Calu3 (cell line): ENCODE measurements around the gene CLIC3. TPM values are rescaled to one million over a fixed set of nuclear protein-coding genes. Genes with fewer than 3 reads are reported as not detected.

ENCODE experiments used
- BruUV-seq: library from RNA; stranded (reverse); fragments of 400-500 nt; replicated peaks from 2 replicates; lab custom pipeline; 2021; lab: Mats Ljungman, UMichigan
- CTCF ChIA-PET: fragments of 300-600 bp; sonication (Branson Sonifier 250); formaldehyde crosslinking; loops from one replicate; lab custom pipeline; 2022; ENCODE audit warnings: antibody characterized with exemption; lab: Charles Lee
- DNase-seq: peaks from one replicate; pipeline ENCODE4 v3.0.0; 2022
- H3K27ac Mint-ChIP-seq: one replicate; pipeline ENCODE4 v1.8.0; 2022; ENCODE audit warnings: mixed read lengths; ENCODE audit not compliant: unreplicated experiment
- H3K27me3 Mint-ChIP-seq: one replicate; pipeline ENCODE4 v1.8.0; 2022; ENCODE audit warnings: mixed read lengths; ENCODE audit not compliant: unreplicated experiment
- H3K36me3 Mint-ChIP-seq: one replicate; pipeline ENCODE4 v1.8.0; 2022; ENCODE audit warnings: mild to moderate bottlenecking, moderate library complexity, mixed read lengths; ENCODE audit not compliant: insufficient read depth, unreplicated experiment
- H3K4me1 Mint-ChIP-seq: one replicate; pipeline ENCODE4 v1.8.0; 2022; ENCODE audit warnings: mild to moderate bottlenecking, low read depth, mixed read lengths; ENCODE audit not compliant: unreplicated experiment
- H3K4me3 Mint-ChIP-seq: one replicate; pipeline ENCODE4 v1.8.0; 2022; ENCODE audit warnings: mild to moderate bottlenecking, low read depth, moderate library complexity, mixed read lengths; ENCODE audit not compliant: unreplicated experiment
- H3K9me3 Mint-ChIP-seq: one replicate; pipeline ENCODE4 v1.8.0; 2022; ENCODE audit warnings: low read depth, mixed read lengths; ENCODE audit not compliant: unreplicated experiment
- intact Hi-C: fragments of 100-400 bp; cut with micrococcal nuclease; formaldehyde crosslinking; loops from one replicate; pipeline ENCODE4 v1.10.0; 2022; ENCODE audit not compliant: unreplicated experiment
- total RNA-seq: library from RNA; stranded (reverse); gene quantifications from 2 replicates; pipeline ENCODE4 v1.2.3, GENCODE V29; 2022
- TF ChIP-seq, protein P1 (sequence below): fragments of 200-600 bp; IDR thresholded peaks from one replicate; pipeline ENCODE4 v1.8.0; 2022; ENCODE audit warnings: antibody characterized with exemption; ENCODE audit not compliant: unreplicated experiment

The CLIC3 gene
- total RNA-seq, 1 experiment from 2014 or later = 0.35 TPM

DNA sequence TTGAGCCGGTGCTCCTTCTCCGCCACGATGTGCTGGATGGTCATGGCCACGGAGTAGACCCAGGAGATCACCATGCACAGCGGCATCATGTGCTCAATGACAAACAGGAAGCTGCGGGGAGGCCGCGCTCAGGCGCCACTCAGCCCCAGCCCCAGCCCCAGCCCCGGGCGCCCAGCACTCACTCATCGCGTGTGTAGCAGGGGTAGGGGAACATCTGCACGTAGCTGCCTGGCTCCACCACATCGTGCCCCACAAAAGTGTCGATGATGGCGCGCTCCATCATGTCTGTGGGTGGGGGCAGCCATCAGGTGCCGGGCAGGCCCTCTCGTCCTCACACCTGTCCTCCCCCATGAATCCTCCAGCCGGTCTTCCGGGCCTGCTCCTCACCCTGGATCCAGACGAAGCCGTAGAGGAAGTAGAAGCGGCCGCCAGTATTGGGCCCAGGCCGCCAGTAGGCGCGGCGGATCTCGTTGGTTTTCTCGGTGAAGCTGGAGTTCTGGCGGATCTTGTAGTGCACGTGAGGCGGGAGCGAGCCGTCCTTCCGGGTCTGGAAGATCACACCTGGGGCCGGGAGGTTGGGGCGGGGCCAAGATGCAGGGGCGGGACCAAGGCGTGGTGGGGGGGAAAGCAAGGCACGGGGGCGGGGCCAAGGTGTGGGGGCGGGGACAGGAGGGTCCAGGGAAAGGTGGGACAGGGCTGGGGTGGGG lies 21.6 kb upstream of the CLIC3 start:
- BruUV-seq = no TSS peak
- TF ChIP-seq, protein P1, sequence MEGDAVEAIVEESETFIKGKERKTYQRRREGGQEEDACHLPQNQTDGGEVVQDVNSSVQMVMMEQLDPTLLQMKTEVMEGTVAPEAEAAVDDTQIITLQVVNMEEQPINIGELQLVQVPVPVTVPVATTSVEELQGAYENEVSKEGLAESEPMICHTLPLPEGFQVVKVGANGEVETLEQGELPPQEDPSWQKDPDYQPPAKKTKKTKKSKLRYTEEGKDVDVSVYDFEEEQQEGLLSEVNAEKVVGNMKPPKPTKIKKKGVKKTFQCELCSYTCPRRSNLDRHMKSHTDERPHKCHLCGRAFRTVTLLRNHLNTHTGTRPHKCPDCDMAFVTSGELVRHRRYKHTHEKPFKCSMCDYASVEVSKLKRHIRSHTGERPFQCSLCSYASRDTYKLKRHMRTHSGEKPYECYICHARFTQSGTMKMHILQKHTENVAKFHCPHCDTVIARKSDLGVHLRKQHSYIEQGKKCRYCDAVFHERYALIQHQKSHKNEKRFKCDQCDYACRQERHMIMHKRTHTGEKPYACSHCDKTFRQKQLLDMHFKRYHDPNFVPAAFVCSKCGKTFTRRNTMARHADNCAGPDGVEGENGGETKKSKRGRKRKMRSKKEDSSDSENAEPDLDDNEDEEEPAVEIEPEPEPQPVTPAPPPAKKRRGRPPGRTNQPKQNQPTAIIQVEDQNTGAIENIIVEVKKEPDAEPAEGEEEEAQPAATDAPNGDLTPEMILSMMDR = no peak
- CTCF ChIA-PET = interaction anchor here (0.5 to 1.0 kb wide), 3 partner anchors 12 to 256 kb away, joined by 3 to 5 read pairs (median 3); no protein-coding TSS in a partner anchor
- no peaks in the 10 kb centered on the region for H3K27me3 Mint-ChIP-seq
- no peak overlapping the region for H3K27ac Mint-ChIP-seq
- H3K36me3 Mint-ChIP-seq = peaks cover 18% of the 10 kb centered on the region
- H3K9me3 Mint-ChIP-seq = no peaks in the 10 kb centered on the region
- no peaks in the 10 kb centered on the region for H3K4me1 Mint-ChIP-seq
- intact Hi-C loops = no loop called here
- DNase-seq = no peak
- no peak overlapping the region for H3K4me3 Mint-ChIP-seq

DNA sequence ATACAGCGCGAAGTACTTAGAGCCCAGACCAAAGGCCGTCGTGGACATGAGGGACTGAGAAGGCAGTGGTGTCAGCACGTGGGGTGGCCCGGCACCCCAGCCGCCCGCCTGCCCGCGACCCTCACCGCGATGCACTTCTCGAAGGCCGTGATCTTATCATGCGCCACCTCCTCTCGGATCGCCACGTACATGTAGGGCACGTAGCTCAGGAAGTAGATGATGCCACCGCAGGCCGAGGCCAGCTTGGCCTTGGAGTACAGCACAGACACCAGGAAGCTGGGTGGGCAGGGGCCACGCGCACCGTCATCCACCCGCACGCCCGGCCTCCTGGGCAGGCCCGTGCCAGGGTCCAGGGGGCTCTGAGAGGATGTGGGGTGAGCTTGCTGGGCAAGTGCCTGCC lies 20.7 kb upstream of the CLIC3 start:
- CTCF ChIA-PET = interaction anchor here (1.0 kb wide), 1 partner anchor 12 kb away, joined by 3 read pairs; no protein-coding TSS in a partner anchor
- TF ChIP-seq, protein P1 = no peak
- Mint-ChIP-seq H3K27me3 (no peaks in the 10 kb centered on the region), H3K4me3 (no peak overlapping the region), H3K4me1 (no peaks in the 10 kb centered on the region), H3K27ac (no peak overlapping the region), H3K36me3 (peaks cover 15% of the 10 kb centered on the region), H3K9me3 (no peaks in the 10 kb centered on the region)
- DNase-seq = no peak
- no TSS peak for BruUV-seq
- intact Hi-C loops = no loop called here

GRCh38 chr9:137016436-137016835 lies 20.1 kb upstream of the CLIC3 start:
- TF ChIP-seq, protein P1 = no peak
- Mint-ChIP-seq H3K36me3 (peaks cover 14% of the 10 kb centered on the region), H3K27me3 (no peaks in the 10 kb centered on the region), H3K9me3 (no peaks in the 10 kb centered on the region), H3K4me3 (no peak overlapping the region), H3K4me1 (no peaks in the 10 kb centered on the region), H3K27ac (no peak overlapping the region)
- DNase-seq = no peak
- BruUV-seq = no TSS peak
- CTCF ChIA-PET = no interaction called here
- intact Hi-C loops = no loop called here

DNA sequence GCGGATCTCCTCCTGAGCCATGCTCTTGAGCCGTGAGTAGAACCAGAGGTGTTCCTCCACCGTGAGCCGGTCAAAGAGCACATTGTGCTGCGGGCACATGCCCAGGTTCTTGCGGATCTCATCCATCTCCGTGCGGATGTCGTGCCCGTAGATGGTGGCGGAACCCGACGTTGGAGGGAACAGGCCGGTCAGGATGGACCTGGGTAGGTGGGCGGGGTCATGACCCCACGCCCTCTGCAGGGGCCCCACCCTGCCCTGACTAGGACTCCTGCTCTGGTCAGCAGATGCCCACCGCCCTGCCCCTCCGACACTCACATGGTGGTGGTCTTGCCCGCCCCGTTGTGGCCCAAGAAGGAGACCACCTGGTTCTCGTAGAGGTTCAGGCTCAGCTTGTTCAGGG lies 19.6 kb upstream of the CLIC3 start:
- no peak for DNase-seq
- no peaks in the 10 kb centered on the region for H3K9me3 Mint-ChIP-seq
- peaks cover 18% of the 10 kb centered on the region for H3K36me3 Mint-ChIP-seq
- H3K27me3 Mint-ChIP-seq = no peaks in the 10 kb centered on the region
- H3K27ac Mint-ChIP-seq = no peak overlapping the region
- no peaks in the 10 kb centered on the region for H3K4me1 Mint-ChIP-seq
- intact Hi-C loops = no loop called here
- TF ChIP-seq, protein P1 = no peak
- CTCF ChIA-PET = interaction anchor here (0.5 kb wide), 1 partner anchor 57 kb away, joined by 7 read pairs; no protein-coding TSS in a partner anchor
- no TSS peak for BruUV-seq
- no peak overlapping the region for H3K4me3 Mint-ChIP-seq
